Body of pancreas (tissue), 4 donors: ENCODE measurements around the gene SH3TC1.

ENCODE experiments used
- CTCF ChIP-seq, 7 experiments: fragments of 450-650 bp in 4 of 7; fragments of 200-600 bp in 3 of 7; sonication (generic) in 3 of 7; IDR thresholded peaks; one replicate each; pipeline ENCODE4 v1.5.1; 2016 to 2019; ENCODE audit warnings: antibody characterized with exemption in 7 of 7
- POLR2A ChIP-seq, 3 donors: fragments of 450-650 bp; IDR thresholded peaks; one replicate each; pipeline ENCODE4 v1.6.1; 2016; ENCODE audit warnings: antibody characterized with exemption in 3 of 3, mild to moderate bottlenecking in 2 of 3

GRCh38 chr4:8177552-8177951 is 21.5 kb upstream of the SH3TC1 start:
- TF ChIP-seq POLR2A (IDR thresholded peaks at IDR 0.05): no peak
- no peak for TF ChIP-seq CTCF (IDR thresholded peaks at IDR 0.05)
